Measurements from ENCODE around the gene PKMYT1. TPM values are rescaled to one million over a fixed set of nuclear protein-coding genes. Genes with fewer than 3 reads are reported as not detected.

Gene PKMYT1
- total and polyA plus RNA-seq, 9 of the 15 experiments (the other 6 are each of a cell fraction or from before 2014, with no cell fraction given) = 8.7 to 201 (median 37.8) TPM

- no peak for TF ChIP-seq TRIM25 (IDR thresholded peaks at IDR 0.05; ENCODE audit: borderline replicate concordance)
- no peak for TF ChIP-seq SRSF3 (IDR thresholded peaks at IDR 0.05; ENCODE audit: insufficient read depth, low read length)
- no peak for TF ChIP-seq SRSF7 (optimal IDR thresholded peaks at IDR 0.05; ENCODE audit: low read depth, low read length)
- TF ChIP-seq EZH2 (IDR thresholded peaks at IDR 0.05; ENCODE audit: borderline replicate concordance, low read depth, low read length) = no peak
- no peak for TF ChIP-seq ZNF592 (IDR thresholded peaks at IDR 0.05)
- TF ChIP-seq RREB1 (CRISPR knock-in tag; IDR thresholded peaks at IDR 0.05) = no peak
- TF ChIP-seq ZNF311 (CRISPR knock-in tag; IDR thresholded peaks at IDR 0.05) = no peak
- TF ChIP-seq ZBTB33 (CRISPR knock-in tag; IDR thresholded peaks at IDR 0.05) = no peak
- peak; percentile 89 for TF ChIP-seq HES1 (IDR thresholded peaks at IDR 0.05; ENCODE audit: low read depth)
- TF ChIP-seq NFXL1 (CRISPR knock-in tag; IDR thresholded peaks at IDR 0.05) = no peak
- peak; percentile 63 for TF ChIP-seq MYC (IDR thresholded peaks at IDR 0.05; ENCODE audit: low read depth, low read length)
- no peak for TF ChIP-seq MYC (CRISPR knock-in tag; IDR thresholded peaks at IDR 0.05; ENCODE audit: borderline replicate concordance, low read depth)
Measured at GRCh38 chr16:2963723-2964474, 16.3 kb downstream of the PKMYT1 start, which contains the start of gene KREMEN2 (continued).
